ENCODE results near the gene MMP15. TPM values are rescaled to one million over a fixed set of nuclear protein-coding genes. Genes with fewer than 3 reads are reported as not detected.

Gene MMP15
- total RNA-seq, 2 experiments from 2014 or later, result 0.25 to 0.31 TPM

GRCh38 chr16:58049232-58050185 lies 24.0 kb downstream of the MMP15 start:
- POLR2A ChIA-PET, result no interaction called here
- H3K27ac Mint-ChIP-seq, result no peak overlapping the region
- intact Hi-C loops (cut with DNase I, micrococcal nuclease), result no loop called here
- no peak overlapping the region for H3K4me3 ChIP-seq (ENCODE audit: low read length)
- no peaks in the 10 kb centered on the region for H3K27me3 ChIP-seq (ENCODE audit: control insufficient read depth in 1 of 2, insufficient read depth in 2 of 2, low read length in 2 of 2)
- H3K9me3 Mint-ChIP-seq, result no peaks in the 10 kb centered on the region
- H3K27me3 Mint-ChIP-seq, result no peaks in the 10 kb centered on the region
- no peak for TF ChIP-seq CTCF (IDR thresholded peaks at IDR 0.05)
- DNase-seq (no peak), ATAC-seq (ENCODE audit: poor library complexity) (no peak)
- no peaks in the 10 kb centered on the region for H3K36me3 ChIP-seq (ENCODE audit: insufficient read depth, low read length)
- H3K9me3 ChIP-seq (ENCODE audit: control insufficient read depth in 1 of 2, insufficient read depth in 1 of 2, low read length in 2 of 2), result peaks cover 0 to 5% of the 10 kb centered on the region in 2 experiments
- H3K4me3 Mint-ChIP-seq, result no peak overlapping the region
- no peaks in the 10 kb centered on the region for H3K36me3 Mint-ChIP-seq (ENCODE audit: low read depth)
- no peak overlapping the region for H3K27ac ChIP-seq (ENCODE audit: low read depth in 1 of 2, low read length in 2 of 2)
- H3K4me1 ChIP-seq (ENCODE audit: insufficient read depth, low read length), result no peaks in the 10 kb centered on the region
- CTCF ChIA-PET, result no interaction called here
- no peaks in the 10 kb centered on the region for H3K4me1 Mint-ChIP-seq (ENCODE audit: low read depth)

- intact Hi-C loops (cut with DNase I, micrococcal nuclease), result no loop called here
- no peak for DNase-seq
- Mint-ChIP-seq H3K4me1 (ENCODE audit: low read depth) (no peaks in the 10 kb centered on the region), H3K36me3 (ENCODE audit: low read depth) (no peaks in the 10 kb centered on the region), H3K4me3 (no peak overlapping the region), H3K27ac (no peak overlapping the region), H3K9me3 (no peaks in the 10 kb centered on the region), H3K27me3 (no peaks in the 10 kb centered on the region)
- Histone ChIP-seq H3K4me3 (ENCODE audit: low read length) (no peak overlapping the region), H3K27ac (ENCODE audit: low read depth in 1 of 2, low read length in 2 of 2) (no peak overlapping the region), H3K27me3 (ENCODE audit: control insufficient read depth in 1 of 2, insufficient read depth in 2 of 2, low read length in 2 of 2) (no peaks in the 10 kb centered on the region), H3K4me1 (ENCODE audit: insufficient read depth, low read length) (no peaks in the 10 kb centered on the region), H3K9me3 (ENCODE audit: control insufficient read depth in 1 of 2, insufficient read depth in 1 of 2, low read length in 2 of 2) (peaks cover 0 to 5% of the 10 kb centered on the region in 2 experiments), H3K36me3 (ENCODE audit: insufficient read depth, low read length) (no peaks in the 10 kb centered on the region)
- ATAC-seq (ENCODE audit: poor library complexity), result no peak
- ChIA-PET CTCF (no interaction called here), POLR2A (no interaction called here)
- TF ChIP-seq CTCF (IDR thresholded peaks at IDR 0.05), result no peak
These were observed 25.7 kb downstream of the MMP15 start for GRCh38 chr16:58051296-58051695.

GRCh38 chr16:58051821-58052603 lies 26.5 kb downstream of the MMP15 start:
- ATAC-seq (ENCODE audit: poor library complexity) (no peak), DNase-seq (no peak)
- no peaks in the 10 kb centered on the region for H3K27me3 Mint-ChIP-seq
- Histone ChIP-seq H3K4me3 (ENCODE audit: low read length) (no peak overlapping the region), H3K36me3 (ENCODE audit: insufficient read depth, low read length) (no peaks in the 10 kb centered on the region), H3K4me1 (ENCODE audit: insufficient read depth, low read length) (no peaks in the 10 kb centered on the region), H3K27ac (ENCODE audit: low read depth in 1 of 2, low read length in 2 of 2) (no peak overlapping the region), H3K9me3 (ENCODE audit: control insufficient read depth in 1 of 2, insufficient read depth in 1 of 2, low read length in 2 of 2) (peaks cover 0 to 5% of the 10 kb centered on the region in 2 experiments), H3K27me3 (ENCODE audit: control insufficient read depth in 1 of 2, insufficient read depth in 2 of 2, low read length in 2 of 2) (no peaks in the 10 kb centered on the region)
- ChIA-PET CTCF (no interaction called here), POLR2A (no interaction called here)
- H3K36me3 Mint-ChIP-seq (ENCODE audit: low read depth), result no peaks in the 10 kb centered on the region
- intact Hi-C loops (cut with DNase I, micrococcal nuclease), result no loop called here
- no peaks in the 10 kb centered on the region for H3K9me3 Mint-ChIP-seq
- TF ChIP-seq CTCF (IDR thresholded peaks at IDR 0.05), result no peak
- no peak overlapping the region for H3K27ac Mint-ChIP-seq
- H3K4me3 Mint-ChIP-seq, result no peak overlapping the region
- H3K4me1 Mint-ChIP-seq (ENCODE audit: low read depth), result no peaks in the 10 kb centered on the region
